ENCODE data around the gene THSD4. TPM values are rescaled to one million over a fixed set of nuclear protein-coding genes. Genes with fewer than 3 reads are reported as not detected.

Gene THSD4
- total RNA-seq, 4 donors from 2014 or later, result 10.7 to 59.5 (median 49.0) TPM

GRCh38 chr15:71706461-71707229 lies 591.4 kb downstream of the THSD4 start:
- no peak overlapping the region for H3K4me3 ChIP-seq
- peak overlapping the region in 2 of 4 donors; percentile 10 to 55 for H3K27ac ChIP-seq
- no peak for TF ChIP-seq CTCF (IDR thresholded peaks at IDR 0.05)
- no peak for TF ChIP-seq POLR2A (IDR thresholded peaks at IDR 0.05)
- H3K27me3 ChIP-seq, result no peaks in the 10 kb centered on the region
- H3K9me3 ChIP-seq, result no peaks in the 10 kb centered on the region
- no peak for DNase-seq
- peaks cover 0 to 11% (median 0%) of the 10 kb centered on the region in 4 donors for H3K4me1 ChIP-seq
- no peaks in the 10 kb centered on the region for H3K36me3 ChIP-seq

- peak overlapping the region in 3 of 4 donors; percentile 16 to 55 (median 17) for H3K27ac ChIP-seq
- TF ChIP-seq POLR2A (IDR thresholded peaks at IDR 0.05), result no peak
- TF ChIP-seq CTCF (IDR thresholded peaks at IDR 0.05), result no peak
- H3K27me3 ChIP-seq, result no peaks in the 10 kb centered on the region
- peaks cover 0 to 11% (median 0%) of the 10 kb centered on the region in 4 donors for H3K4me1 ChIP-seq
- no peak overlapping the region for H3K4me3 ChIP-seq
- H3K36me3 ChIP-seq, result no peaks in the 10 kb centered on the region
- DNase-seq, result no peak
- no peaks in the 10 kb centered on the region for H3K9me3 ChIP-seq
These were observed 592.2 kb downstream of the THSD4 start for GRCh38 chr15:71707230-71708050.

- TF ChIP-seq CTCF (IDR thresholded peaks at IDR 0.05) (no peak), POLR2A (IDR thresholded peaks at IDR 0.05) (no peak)
- Histone ChIP-seq H3K36me3 (no peaks in the 10 kb centered on the region), H3K27me3 (no peaks in the 10 kb centered on the region), H3K4me1 (peaks cover 0 to 11% (median 0%) of the 10 kb centered on the region in 4 donors), H3K27ac (peak overlapping the region in 3 of 4 donors; percentile 16 to 55 (median 17)), H3K4me3 (no peak overlapping the region), H3K9me3 (no peaks in the 10 kb centered on the region)
- DNase-seq, result no peak
These were observed 592.8 kb downstream of the THSD4 start for GRCh38 chr15:71708051-71708429.

- H3K27me3 ChIP-seq, result no peaks in the 10 kb centered on the region
- H3K27ac ChIP-seq, result peak overlapping the region in 2 of 4 donors; percentile 31 to 55
- no peak for DNase-seq
- H3K9me3 ChIP-seq, result no peaks in the 10 kb centered on the region
- no peaks in the 10 kb centered on the region for H3K36me3 ChIP-seq
- H3K4me1 ChIP-seq, result peaks cover 0 to 11% (median 0%) of the 10 kb centered on the region in 4 donors
- TF ChIP-seq POLR2A (IDR thresholded peaks at IDR 0.05), result no peak
- no peak overlapping the region for H3K4me3 ChIP-seq
These were observed 593.5 kb downstream of the THSD4 start for GRCh38 chr15:71708741-71709140.

GRCh38 chr15:71709808-71710418 lies 594.6 kb downstream of the THSD4 start:
- no peak for TF ChIP-seq POLR2A (IDR thresholded peaks at IDR 0.05)
- no peak for TF ChIP-seq CTCF (IDR thresholded peaks at IDR 0.05)
- Histone ChIP-seq H3K27me3 (no peaks in the 10 kb centered on the region), H3K27ac (peak overlapping the region in 1 of 4 donors; percentile 4), H3K4me1 (peaks cover 0 to 11% (median 0%) of the 10 kb centered on the region in 4 donors), H3K9me3 (no peaks in the 10 kb centered on the region), H3K4me3 (no peak overlapping the region), H3K36me3 (no peaks in the 10 kb centered on the region)
- DNase-seq, result no peak
